GM10266 (cell line): ENCODE data around the gene TMPRSS7.
A peak's percentile ranks its signal among the peaks of the same experiment; 100 is the strongest.

Experiments used
- DNase-seq: peaks from one replicate; pipeline ENCODE4 v3.0.0; 2012; ENCODE audit errors: extremely low spot score
- CTCF ChIP-seq: IDR thresholded peaks from 2 replicates; pipeline ENCODE4 v1.5.1; 2012; ENCODE audit warnings: mild to moderate bottlenecking, low read depth; ENCODE audit not compliant: control insufficient read depth, insufficient read depth; ENCODE audit errors: missing control alignments

Gene TMPRSS7

GRCh38 chr3:112013058-112013783, 21.3 kb upstream of the TMPRSS7 start:
- TF ChIP-seq CTCF = peak; percentile 68
- peak; percentile 62 for DNase-seq

GRCh38 chr3:112013784-112014143, 20.8 kb upstream of the TMPRSS7 start:
- DNase-seq = no peak
- no peak for TF ChIP-seq CTCF

- DNase-seq = no peak
- no peak for TF ChIP-seq CTCF
Observed at GRCh38 chr3:112017091-112017490, 17.4 kb upstream of the TMPRSS7 start.

GRCh38 chr3:112018712-112019111, 15.8 kb upstream of the TMPRSS7 start:
- TF ChIP-seq CTCF = no peak

GRCh38 chr3:112019716-112020115, 14.8 kb upstream of the TMPRSS7 start:
- DNase-seq = no peak
- TF ChIP-seq CTCF = no peak

More at GRCh38 chr3:112018712-112019111, 15.8 kb upstream of the TMPRSS7 start:
- DNase-seq = no peak

- no peak for TF ChIP-seq CTCF
- DNase-seq = no peak
Observed at GRCh38 chr3:112020674-112021085, 13.9 kb upstream of the TMPRSS7 start.

GRCh38 chr3:112027142-112027541, 7.4 kb upstream of the TMPRSS7 start:
- TF ChIP-seq CTCF = no peak

More at GRCh38 chr3:112027142-112027541, 7.4 kb upstream of the TMPRSS7 start:
- no peak for DNase-seq
